HepG2 (cell line): Measurements from ENCODE around the gene CEP104. TPM values are rescaled to one million over a fixed set of nuclear protein-coding genes. Genes with fewer than 3 reads are reported as not detected.

Source experiments
- GPBP1L1 ChIP-seq: sonication (generic); formaldehyde crosslinking; IDR thresholded peaks from 2 replicates; pipeline ENCODE4 v1.5.0; 2020; ENCODE audit warnings: mild to moderate bottlenecking, missing genetic modification reagents
- HINFP ChIP-seq: sonication (generic); formaldehyde crosslinking; IDR thresholded peaks from 2 replicates; pipeline ENCODE4 v1.4.0; 2020; ENCODE audit warnings: low read depth, mild to moderate bottlenecking, missing genetic modification reagents
- NFIB ChIP-seq: sonication (generic); formaldehyde crosslinking; IDR thresholded peaks from 2 replicates; pipeline ENCODE4 v1.9.0; 2021; ENCODE audit warnings: missing genetic modification reagents, mild to moderate bottlenecking, borderline replicate concordance
- PLSCR1 ChIP-seq: sonication (generic); formaldehyde crosslinking; IDR thresholded peaks from 2 replicates; pipeline ENCODE4 v1.5.0; 2020; ENCODE audit warnings: missing genetic modification reagents, mild to moderate bottlenecking, borderline replicate concordance
- TEF ChIP-seq: sonication (generic); formaldehyde crosslinking; IDR thresholded peaks from 2 replicates; pipeline ENCODE4 v1.5.0; 2020; ENCODE audit warnings: missing genetic modification reagents
- ZNF34 ChIP-seq: sonication (generic); formaldehyde crosslinking; IDR thresholded peaks from 2 replicates; pipeline ENCODE4 v1.4.0; 2020; ENCODE audit warnings: mild to moderate bottlenecking, missing genetic modification reagents, borderline replicate concordance
- ZSCAN21 ChIP-seq: sonication (generic); formaldehyde crosslinking; IDR thresholded peaks from 2 replicates; pipeline ENCODE4 v1.8.0; 2022; ENCODE audit warnings: mild to moderate bottlenecking, missing genetic modification reagents, moderate library complexity, borderline replicate concordance
- polyA plus RNA-seq, 8 experiments: library from polyadenylated mRNA; depleted of rRNA in 3 of 8; stranded (reverse) in 7 of 8; unstranded in 1 of 8; fragments of >200 nt; fragmentation: Illumina TruSeq in 4 of 8; extraction: Trizol in 4 of 8; gene quantifications; 2 replicates each; pipeline versions ENCODE4 v1.2.1 to v1.2.3, GENCODE V29; 2011 to 2016; ENCODE audit warnings: low read depth in 4 of 8, missing spikeins in 1 of 8, mixed read lengths in 1 of 8; ENCODE audit not compliant: insufficient read depth in 1 of 8
- total RNA-seq, 5 experiments: library from RNA; depleted of rRNA; stranded (reverse); fragments of >200 nt; fragmentation: Illumina TruSeq; extraction: Trizol; gene quantifications; 2 replicates each; pipeline ENCODE4 v1.2.3, GENCODE V29; 2016; ENCODE audit warnings: low read depth in 1 of 5

CEP104 gene
- total and polyA plus RNA-seq, 2 of the 13 experiments (the other 11 are each of a cell fraction or from before 2014, with no cell fraction given), result 20.4 to 30.1 TPM

- no peak for TF ChIP-seq HINFP (CRISPR knock-in tag)
- TF ChIP-seq GPBP1L1 (CRISPR knock-in tag), result no peak
- TF ChIP-seq NFIB, result no peak
- TF ChIP-seq TEF (CRISPR knock-in tag), result no peak
- TF ChIP-seq PLSCR1 (CRISPR knock-in tag), result no peak
- TF ChIP-seq ZNF34, result 0 out of 2 replicates have a peak, but pooled peaks have one; percentile 25
- TF ChIP-seq ZSCAN21 (CRISPR knock-in tag), result 0 out of 2 replicates have a peak, but pooled peaks have one; percentile 2
Measured at GRCh38 chr1:3795453-3796214, 61.4 kb downstream of the CEP104 start (continued).
